Choroid plexus epithelial cell (primary cell): ENCODE data around the gene CHMP4B.

Experiments
- DNase-seq: peaks from one replicate; pipeline ENCODE4 v3.0.0-alpha.2; 2010; ENCODE audit warnings: low read depth
- H3K4me3 ChIP-seq: 2 replicates; pipeline ENCODE4 v1.5.1; 2011; ENCODE audit warnings: low read depth, mild to moderate bottlenecking, control low read depth, low read length, moderate library complexity
- CTCF ChIP-seq: conservative IDR thresholded peaks from 2 replicates; pipeline ENCODE4 v1.5.1; 2011; ENCODE audit warnings: low read depth, mild to moderate bottlenecking, control low read depth, inconsistent platforms, low read length, moderate library complexity

CHMP4B gene

GRCh38 chr20:33889312-33889711 is 78.2 kb downstream of the CHMP4B start:
- TF ChIP-seq CTCF, result no peak
- no peak for DNase-seq
- H3K4me3 ChIP-seq, result no peak overlapping the region

GRCh38 chr20:33890557-33890956 is 79.4 kb downstream of the CHMP4B start:
- no peak for DNase-seq
- TF ChIP-seq CTCF, result no peak

GRCh38 chr20:33893314-33893713 is 82.2 kb downstream of the CHMP4B start:
- no peak overlapping the region for H3K4me3 ChIP-seq
- DNase-seq, result peak; percentile 64
- no peak for TF ChIP-seq CTCF

More at GRCh38 chr20:33890557-33890956, 79.4 kb downstream of the CHMP4B start:
- no peak overlapping the region for H3K4me3 ChIP-seq

- no peak for DNase-seq
- H3K4me3 ChIP-seq, result no peak overlapping the region
- TF ChIP-seq CTCF, result no peak
Observed at GRCh38 chr20:33894798-33895197, 83.7 kb downstream of the CHMP4B start.

GRCh38 chr20:33896509-33896908 is 85.4 kb downstream of the CHMP4B start:
- DNase-seq, result peak; percentile 76
- TF ChIP-seq CTCF, result no peak
- H3K4me3 ChIP-seq, result no peak overlapping the region

GRCh38 chr20:33897313-33897912 is 86.3 kb downstream of the CHMP4B start:
- H3K4me3 ChIP-seq, result no peak overlapping the region
- DNase-seq, result no peak
- no peak for TF ChIP-seq CTCF

- DNase-seq, result no peak
- no peak overlapping the region for H3K4me3 ChIP-seq
- no peak for TF ChIP-seq CTCF
Observed at GRCh38 chr20:33899106-33899505, 88.0 kb downstream of the CHMP4B start.
